SKM-1 (cell line): ENCODE measurements around the gene ABCA3.

Experiments used
- DNase-seq: peaks from one replicate; lab custom pipeline; 2025; ENCODE audit not compliant: unreplicated experiment; lab: John Stamatoyannopoulos, UW

Gene ABCA3

GRCh38 chr16:2235695-2236336, 104.7 kb downstream of the ABCA3 start:
- no peak for DNase-seq

- DNase-seq, result no peak
These were observed 105.3 kb downstream of the ABCA3 start for GRCh38 chr16:2235234-2235651.

- no peak for DNase-seq
These were observed 105.7 kb downstream of the ABCA3 start for GRCh38 chr16:2234813-2235170.

- no peak for DNase-seq
These were observed 106.4 kb downstream of the ABCA3 start for GRCh38 chr16:2233872-2234812.

GRCh38 chr16:2233046-2233775, 107.3 kb downstream of the ABCA3 start:
- DNase-seq, result no peak

GRCh38 chr16:2232094-2232990, 108.2 kb downstream of the ABCA3 start:
- DNase-seq, result no peak

- no peak for DNase-seq
These were observed 109.3 kb downstream of the ABCA3 start for GRCh38 chr16:2231016-2231931.

GRCh38 chr16:2230376-2230775, 110.2 kb downstream of the ABCA3 start:
- no peak for DNase-seq

- DNase-seq, result no peak
These were observed 110.8 kb downstream of the ABCA3 start for GRCh38 chr16:2229632-2230250.

GRCh38 chr16:2229091-2229490, 111.4 kb downstream of the ABCA3 start:
- DNase-seq, result no peak

- no peak for DNase-seq
These were observed 112.2 kb downstream of the ABCA3 start for GRCh38 chr16:2228161-2228824.

- no peak for DNase-seq
These were observed 113.6 kb downstream of the ABCA3 start for GRCh38 chr16:2226918-2227317.

GRCh38 chr16:2226245-2226793, 114.2 kb downstream of the ABCA3 start:
- DNase-seq, result no peak
